ENCODE results near the gene CXCR4.
"Not testable (repeated sequence)": the region's sequence is repeated elsewhere in the genome, so short reads cannot be mapped to it uniquely, and the experiment has no call there.

The CXCR4 gene

GRCh38 chr2:136071887-136072286 is 46.1 kb downstream of the CXCR4 start:
- DNase-seq: not testable (repeated sequence)

GRCh38 chr2:136070913-136071312 is 47.0 kb downstream of the CXCR4 start:
- no peak for DNase-seq

DNA sequence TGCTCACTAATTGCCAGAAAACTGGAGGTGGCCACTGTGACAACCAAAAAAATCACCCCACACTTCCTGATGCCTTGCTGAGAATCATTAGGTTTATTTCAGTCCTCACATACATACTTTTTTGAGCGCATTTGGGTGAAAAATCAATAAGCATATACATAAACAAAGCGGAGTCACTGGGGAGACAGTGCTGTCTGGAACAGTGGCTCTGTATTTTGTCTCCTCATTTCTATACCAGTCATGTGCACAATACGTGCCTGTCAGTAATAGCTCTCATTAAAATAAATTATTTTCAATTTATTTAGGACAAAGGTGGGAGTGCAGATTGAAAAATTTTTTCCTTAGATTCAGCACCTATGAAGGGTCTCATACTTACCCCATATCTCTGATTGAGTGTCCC is 48.2 kb downstream of the CXCR4 start:
- no peak for DNase-seq

DNA sequence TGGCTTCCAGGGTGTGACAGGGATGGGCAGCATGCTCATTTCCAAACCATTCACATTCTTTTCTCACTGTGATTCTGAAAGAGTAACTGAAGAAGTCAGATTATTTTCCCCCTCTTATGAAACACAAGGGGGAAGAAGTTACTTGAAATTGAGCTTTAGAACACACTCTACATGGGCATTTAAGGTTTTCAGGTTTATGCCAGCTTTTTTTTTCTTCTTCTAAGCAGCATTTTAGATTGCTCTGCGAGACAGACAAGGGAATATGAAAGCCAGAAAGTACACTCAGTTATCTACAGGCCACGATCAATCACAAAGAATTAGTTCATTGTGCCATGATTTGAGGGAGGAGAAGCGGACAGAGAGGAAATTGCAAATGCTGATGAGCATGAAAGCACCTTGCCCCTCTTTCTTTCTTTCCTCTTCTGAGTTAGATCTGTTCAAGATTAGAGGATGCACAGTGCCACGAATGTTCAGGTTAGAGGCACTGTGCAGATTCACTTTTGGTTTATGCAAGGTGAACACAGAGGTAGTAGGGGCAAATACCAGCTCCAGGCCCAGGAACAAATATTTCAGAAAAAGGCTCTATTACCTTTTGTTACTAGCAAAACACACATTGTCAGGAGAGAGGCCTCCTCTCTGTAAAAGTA is 49.2 kb downstream of the CXCR4 start:
- DNase-seq: no peak

DNA sequence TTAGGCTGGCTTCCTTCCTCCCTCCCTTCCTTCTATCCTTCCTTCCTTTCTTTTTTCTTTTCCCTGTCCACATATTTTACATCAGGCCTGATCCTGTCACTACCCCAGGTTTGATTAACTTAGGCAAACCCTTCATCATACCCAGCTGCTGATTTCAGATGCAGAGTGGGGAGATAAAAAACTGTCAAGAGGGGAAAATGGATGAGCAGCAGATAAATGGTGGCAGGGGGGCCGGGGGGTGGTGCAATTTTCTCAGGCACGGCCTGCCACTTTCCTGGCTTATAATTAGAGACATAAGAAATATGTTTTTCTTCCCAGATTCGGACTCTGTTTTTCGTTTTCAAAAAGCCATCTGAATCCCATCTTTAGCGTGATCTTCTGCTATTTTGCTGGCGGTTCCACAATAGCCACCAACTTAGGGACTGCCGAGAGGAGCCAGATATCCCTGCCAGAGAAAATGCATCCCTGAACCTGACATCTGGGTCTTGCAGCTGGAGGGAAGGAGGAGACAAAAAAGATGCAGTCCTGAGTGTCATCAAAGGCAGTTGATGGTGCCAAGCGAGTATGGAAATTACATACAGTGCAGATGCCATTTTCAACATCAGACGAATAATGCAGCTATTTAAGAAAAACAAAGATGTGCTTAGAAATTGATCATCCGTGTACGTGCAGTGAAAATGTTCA is 49.9 kb downstream of the CXCR4 start:
- no peak for DNase-seq

- no peak for DNase-seq
Observed at GRCh38 chr2:136067459-136067858, 50.5 kb downstream of the CXCR4 start.

- DNase-seq: no peak
Observed at GRCh38 chr2:136065907-136066306, 52.0 kb downstream of the CXCR4 start.

GRCh38 chr2:136065384-136065783 is 52.6 kb downstream of the CXCR4 start:
- no peak for DNase-seq

All from suppressor macrophage treated with lipopolysaccharide for 1 hour (primary cell).